ENCODE results near the gene STRADB.

STRADB gene

DNA sequence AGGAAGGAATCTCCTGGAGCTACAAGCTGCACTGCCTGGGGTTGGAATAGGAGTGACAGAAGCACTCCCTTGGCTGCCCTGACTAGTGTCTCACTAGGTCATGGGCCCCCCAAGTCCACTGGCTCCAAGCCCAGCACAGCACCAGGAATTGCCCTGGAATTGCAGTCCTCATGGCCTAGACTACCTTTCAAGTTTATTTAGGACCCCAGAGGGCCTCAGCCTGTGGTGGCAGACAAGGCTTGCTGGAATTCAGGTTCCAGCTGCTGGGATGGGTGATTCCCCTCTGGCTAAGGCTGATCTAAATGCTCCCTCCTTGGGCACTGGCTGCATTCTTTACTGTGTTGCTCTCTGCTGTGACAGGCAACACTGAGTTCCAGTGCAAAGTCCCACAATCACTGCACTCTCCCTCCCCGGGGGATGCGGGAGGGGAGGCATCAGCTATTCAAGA is 14.0 kb downstream of the STRADB start:
- H3K27ac ChIP-seq = 0 out of 2 replicates have a peak overlapping the region, but pooled peaks have one; percentile 21
- POLR2A ChIA-PET (ENCODE audit: low non-redundant PET) = no interaction called here
- CTCF ChIA-PET = interaction anchor here (0.6 kb wide), 1 partner anchor 510 kb away, joined by 3 read pairs; no protein-coding TSS in a partner anchor
- DNase-seq (ENCODE audit: low spot score) = no peak
- TF ChIP-seq, protein P1, sequence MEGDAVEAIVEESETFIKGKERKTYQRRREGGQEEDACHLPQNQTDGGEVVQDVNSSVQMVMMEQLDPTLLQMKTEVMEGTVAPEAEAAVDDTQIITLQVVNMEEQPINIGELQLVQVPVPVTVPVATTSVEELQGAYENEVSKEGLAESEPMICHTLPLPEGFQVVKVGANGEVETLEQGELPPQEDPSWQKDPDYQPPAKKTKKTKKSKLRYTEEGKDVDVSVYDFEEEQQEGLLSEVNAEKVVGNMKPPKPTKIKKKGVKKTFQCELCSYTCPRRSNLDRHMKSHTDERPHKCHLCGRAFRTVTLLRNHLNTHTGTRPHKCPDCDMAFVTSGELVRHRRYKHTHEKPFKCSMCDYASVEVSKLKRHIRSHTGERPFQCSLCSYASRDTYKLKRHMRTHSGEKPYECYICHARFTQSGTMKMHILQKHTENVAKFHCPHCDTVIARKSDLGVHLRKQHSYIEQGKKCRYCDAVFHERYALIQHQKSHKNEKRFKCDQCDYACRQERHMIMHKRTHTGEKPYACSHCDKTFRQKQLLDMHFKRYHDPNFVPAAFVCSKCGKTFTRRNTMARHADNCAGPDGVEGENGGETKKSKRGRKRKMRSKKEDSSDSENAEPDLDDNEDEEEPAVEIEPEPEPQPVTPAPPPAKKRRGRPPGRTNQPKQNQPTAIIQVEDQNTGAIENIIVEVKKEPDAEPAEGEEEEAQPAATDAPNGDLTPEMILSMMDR (conservative IDR thresholded peaks at IDR 0.05; ENCODE audit: low read depth) = no peak

DNA sequence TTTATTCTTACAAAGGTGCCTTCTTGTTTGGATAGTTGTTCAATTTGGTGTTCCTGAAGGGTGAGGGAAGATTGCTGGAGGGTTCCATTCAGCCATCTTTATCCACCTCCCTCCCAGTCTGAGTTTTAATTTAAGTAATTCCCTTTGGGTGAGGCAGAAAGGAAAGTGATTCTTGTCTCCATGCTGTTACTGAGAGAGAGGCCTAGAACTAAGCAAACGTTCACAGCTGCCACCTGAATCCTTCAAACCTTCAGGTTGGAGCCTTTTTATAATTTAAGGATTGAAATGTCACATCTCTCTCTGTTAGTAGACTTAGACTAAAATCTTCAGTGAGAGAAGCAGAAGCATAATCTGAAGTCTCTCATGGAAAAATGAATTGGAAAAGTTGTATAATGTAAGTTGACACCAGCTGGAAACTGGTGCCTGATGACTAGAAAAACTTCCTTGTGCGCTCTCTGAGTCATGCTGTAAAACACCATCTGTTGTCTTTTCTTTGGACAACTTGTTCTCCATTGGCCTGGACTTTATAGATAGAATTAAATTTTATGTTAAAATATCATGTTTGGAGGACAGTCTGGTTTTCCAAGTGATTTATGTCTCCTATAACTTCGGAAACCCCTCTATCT is 14.6 kb downstream of the STRADB start:
- POLR2A ChIA-PET (ENCODE audit: low non-redundant PET) = no interaction called here
- TF ChIP-seq, protein P1 (conservative IDR thresholded peaks at IDR 0.05; ENCODE audit: low read depth) = no peak
- CTCF ChIA-PET = no interaction called here
- H3K27ac ChIP-seq = 0 out of 2 replicates have a peak overlapping the region, but pooled peaks have one; percentile 21
- peak; percentile 54 for DNase-seq (ENCODE audit: low spot score)

DNA sequence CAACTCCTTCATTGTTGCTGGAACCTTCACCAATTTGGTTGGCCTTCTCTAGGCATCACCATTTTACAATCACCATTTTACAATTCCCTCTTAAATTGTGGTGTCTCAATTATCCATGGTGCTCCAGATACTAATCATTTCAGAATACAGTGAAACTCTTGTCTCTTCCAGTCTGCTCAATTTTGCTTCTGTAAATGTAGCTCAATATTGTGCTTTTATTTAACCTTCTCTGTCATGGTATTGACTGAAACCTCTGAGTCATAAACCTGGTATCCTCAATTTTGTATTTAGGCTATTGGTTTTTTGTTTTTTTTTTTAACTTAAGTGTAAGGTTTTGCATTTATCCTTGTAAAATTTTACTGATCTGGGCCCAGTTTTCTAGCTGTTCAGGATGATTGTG is 16.1 kb downstream of the STRADB start:
- no peak for DNase-seq (ENCODE audit: low spot score)
- TF ChIP-seq, protein P1 (conservative IDR thresholded peaks at IDR 0.05; ENCODE audit: low read depth) = no peak
- ChIA-PET POLR2A (ENCODE audit: low non-redundant PET) (interaction anchor here (0.6 kb wide), 1 partner anchor 64 kb away, joined by 5 read pairs; no protein-coding TSS in a partner anchor), CTCF (interaction anchor here (0.8 kb wide), 1 partner anchor 236 kb away, joined by 3 read pairs; no protein-coding TSS in a partner anchor)
- H3K27ac ChIP-seq = no peak overlapping the region

DNA sequence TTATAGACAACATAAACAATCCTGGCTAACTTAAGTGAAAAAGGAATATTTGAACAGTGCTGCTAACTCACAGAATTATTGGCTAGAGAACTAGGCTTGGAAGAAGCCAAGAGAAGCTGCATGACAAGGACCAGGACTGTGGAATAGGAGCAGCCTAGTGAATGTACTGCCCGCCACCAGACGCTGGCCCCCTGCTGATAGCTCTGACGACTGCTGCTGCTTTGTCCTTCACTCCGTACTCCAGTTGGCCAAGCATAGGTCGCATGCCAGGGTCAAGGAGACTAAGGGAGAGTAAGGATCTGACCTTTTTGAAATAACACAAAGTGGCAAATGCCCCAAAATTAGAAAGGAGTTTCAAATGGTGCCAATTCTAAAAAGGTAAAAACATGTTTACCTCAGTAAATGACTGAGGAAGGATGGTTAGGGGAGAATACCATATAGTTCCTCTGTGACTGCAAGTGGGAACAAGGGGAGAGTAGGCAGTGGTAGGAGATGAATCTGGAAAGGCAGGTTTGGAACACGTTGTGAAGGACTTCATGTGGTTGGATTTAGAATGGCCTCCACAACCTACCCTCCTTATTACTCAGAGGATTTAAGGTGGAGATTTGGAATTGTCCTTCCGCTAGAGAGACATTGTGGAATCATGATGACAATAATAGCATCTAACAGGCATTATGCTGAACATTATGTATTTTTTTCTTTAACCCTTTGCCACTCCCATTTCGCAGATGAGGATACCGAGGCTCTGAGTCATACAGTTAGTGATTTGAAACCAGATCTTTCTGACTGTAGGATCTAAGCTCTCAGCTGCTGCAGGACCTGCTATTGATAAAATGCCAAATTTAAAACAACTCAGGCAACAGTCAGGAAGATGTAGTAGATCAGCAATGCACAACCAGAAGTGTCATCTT is 19.5 kb downstream of the STRADB start:
- no peak for DNase-seq (ENCODE audit: low spot score)
- no peak overlapping the region for H3K27ac ChIP-seq
- ChIA-PET CTCF (no interaction called here), POLR2A (ENCODE audit: low non-redundant PET) (no interaction called here)
- TF ChIP-seq, protein P1 (conservative IDR thresholded peaks at IDR 0.05; ENCODE audit: low read depth) = no peak

DNA sequence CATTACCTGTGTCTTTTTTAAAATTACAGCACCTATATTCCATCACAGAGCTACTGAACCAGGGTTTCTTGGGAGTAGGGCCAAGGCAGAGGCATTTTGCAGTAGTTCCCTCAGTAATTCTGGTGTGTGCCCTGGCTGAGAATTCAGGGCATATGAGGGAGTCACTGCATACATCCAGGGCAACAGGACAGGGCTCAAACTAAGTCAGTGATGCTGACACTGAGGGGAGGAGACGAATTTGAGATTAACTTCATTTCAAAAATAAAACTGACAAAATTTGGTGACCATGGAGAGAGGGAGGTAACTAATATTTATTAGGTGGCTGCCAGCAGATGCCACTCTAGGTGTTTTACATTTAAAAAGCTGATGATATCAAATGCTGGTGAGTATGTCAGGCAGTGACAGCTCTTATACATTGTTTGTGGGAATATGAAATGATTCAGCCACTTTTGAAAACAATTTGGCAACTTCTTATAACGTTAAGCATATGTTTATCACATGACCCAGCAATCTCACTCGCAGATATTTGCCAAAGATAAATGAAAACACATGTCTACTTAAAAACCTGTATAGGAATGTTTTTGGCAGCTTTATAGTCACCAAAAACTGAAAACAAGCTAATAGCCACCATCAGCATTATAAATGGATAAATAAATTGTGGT is 20.3 kb downstream of the STRADB start:
- DNase-seq (ENCODE audit: low spot score) = no peak
- CTCF ChIA-PET = no interaction called here
- H3K27ac ChIP-seq = no peak overlapping the region
- TF ChIP-seq, protein P1 (conservative IDR thresholded peaks at IDR 0.05; ENCODE audit: low read depth) = no peak
- POLR2A ChIA-PET (ENCODE audit: low non-redundant PET) = no interaction called here

DNA sequence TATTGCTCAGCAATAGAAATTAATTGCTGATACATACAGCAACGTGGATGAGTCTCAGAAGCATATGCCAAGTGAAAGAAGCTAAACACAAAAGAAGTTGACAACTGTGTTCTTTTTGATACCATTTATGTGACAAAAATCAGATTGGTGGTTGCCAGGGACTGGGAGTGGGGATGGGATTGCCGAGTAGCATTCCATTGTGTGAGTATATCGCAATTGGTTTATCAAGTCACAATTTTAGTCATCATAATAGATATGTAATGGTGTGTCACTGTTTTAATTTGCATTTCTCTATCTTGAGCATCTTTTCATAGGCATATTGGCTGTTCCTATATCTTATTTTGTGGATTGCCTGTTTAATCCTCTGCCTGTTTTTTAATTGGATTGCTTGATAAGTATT is 20.9 kb downstream of the STRADB start:
- no peak overlapping the region for H3K27ac ChIP-seq
- TF ChIP-seq, protein P1 (conservative IDR thresholded peaks at IDR 0.05; ENCODE audit: low read depth) = no peak
- DNase-seq (ENCODE audit: low spot score) = no peak
- ChIA-PET CTCF (no interaction called here), POLR2A (ENCODE audit: low non-redundant PET) (no interaction called here)
